H1 (cell line): Measurements from ENCODE around the gene LLPH. TPM values are rescaled to one million over a fixed set of nuclear protein-coding genes. Genes with fewer than 3 reads are reported as not detected.

Source experiments
- CTCF ChIA-PET: fragments of 300-600 bp; sonication (Branson Sonifier 250); formaldehyde crosslinking; loops from one replicate; lab custom pipeline; 2021; ENCODE audit not compliant: partially characterized antibody; lab: Charles Lee
- POLR2A ChIA-PET: fragments of 300-600 bp; sonication (Branson Sonifier 250); formaldehyde crosslinking; loops from one replicate; lab custom pipeline; 2021; ENCODE audit warnings: inconsistent platforms; ENCODE audit not compliant: partially characterized antibody; lab: Charles Lee
- DNase-seq, 2 experiments: peaks; one replicate each; pipeline versions ENCODE4 v3.0.0 to v3.0.0-alpha.2; 2010 to 2022; ENCODE audit warnings: low spot score in 2 of 2, low read depth in 1 of 2, mixed read lengths in 1 of 2
- FAIRE-seq: peaks from 2 replicates; lab custom pipeline; 2011; peaks lifted over from hg19 to GRCh38; lab: Jason Lieb, UNC
- H2AFZ ChIP-seq: 2 replicates; pipeline ENCODE4 v1.8.1; 2012; ENCODE audit warnings: low read length, inconsistent platforms
- H2AK5ac ChIP-seq: 2 replicates; pipeline ENCODE4 v1.6.1; 2013; ENCODE audit warnings: low read depth, low read length
- H2BK120ac ChIP-seq: replicated peaks from 2 replicates; pipeline ENCODE3; 2013; ENCODE audit warnings: low read depth, low read length, inconsistent platforms
- H2BK12ac ChIP-seq: 2 replicates; pipeline ENCODE4 v1.6.1; 2013; ENCODE audit warnings: low read depth, low read length
- H2BK15ac ChIP-seq: 2 replicates; pipeline ENCODE4 v1.6.1; 2013; ENCODE audit warnings: low read length
- H2BK20ac ChIP-seq: 2 replicates; pipeline ENCODE4 v1.6.1; 2013; ENCODE audit warnings: low read length
- H2BK5ac ChIP-seq: 2 replicates; pipeline ENCODE4 v1.6.1; 2013; ENCODE audit warnings: low read depth, low read length
- H3K14ac ChIP-seq: 2 replicates; pipeline ENCODE4 v1.6.1; 2013; ENCODE audit warnings: inconsistent platforms; ENCODE audit not compliant: insufficient read length
- H3K18ac ChIP-seq: 2 replicates; pipeline ENCODE4 v1.6.1; 2013; ENCODE audit warnings: low read length; ENCODE audit errors: extremely low read depth
- H3K23ac ChIP-seq: 2 replicates; pipeline ENCODE4 v1.6.1; 2013; ENCODE audit warnings: inconsistent platforms; ENCODE audit not compliant: insufficient read length
- H3K23me2 ChIP-seq: 2 replicates; pipeline ENCODE4 v1.6.1; 2013; ENCODE audit warnings: low read depth, low read length
- H3K27ac ChIP-seq: 2 replicates; pipeline ENCODE4 v1.6.1; 2011; ENCODE audit warnings: low read depth, low read length, inconsistent platforms
- H3K27me3 ChIP-seq, 4 experiments: replicated peaks in 1 of 4; 1 replicate in 1 of 4; 2 replicates in 3 of 4; pipeline versions ENCODE4 v1.6.1 to v1.8.1; 2011 to 2013; ENCODE audit warnings: low read length in 3 of 4, mild to moderate bottlenecking in 3 of 4, inconsistent platforms in 2 of 4, mixed read lengths in 2 of 4, moderate library complexity in 1 of 4; ENCODE audit not compliant: control insufficient read depth in 3 of 4, insufficient read depth in 3 of 4; ENCODE audit errors: extremely low read depth in 1 of 4
- H3K36me3 ChIP-seq, 4 experiments: 2 replicates each; pipeline versions ENCODE4 v1.6.1 to v1.8.1; 2011 to 2013; ENCODE audit warnings: mild to moderate bottlenecking in 4 of 4, low read length in 3 of 4, moderate library complexity in 2 of 4, control low read depth in 1 of 4, inconsistent platforms in 1 of 4; ENCODE audit not compliant: insufficient read depth in 4 of 4, control insufficient read depth in 2 of 4
- H3K4ac ChIP-seq: replicated peaks from 2 replicates; pipeline ENCODE3; 2013; ENCODE audit warnings: low read length, low read depth, mixed read lengths, inconsistent platforms; ENCODE audit not compliant: insufficient read length
- H3K4me1 ChIP-seq, 4 experiments: replicated peaks in 1 of 4; 1 replicate in 1 of 4; 2 replicates in 3 of 4; pipeline versions ENCODE4 v1.6.1 to v1.8.1; 2011 to 2013; ENCODE audit warnings: low read length in 3 of 4, inconsistent platforms in 2 of 4, mixed read lengths in 1 of 4; ENCODE audit not compliant: insufficient read depth in 4 of 4, control insufficient read depth in 3 of 4
- H3K4me2 ChIP-seq, 2 experiments: 2 replicates each; pipeline versions ENCODE4 v1.6.1 to v1.8.1; 2011 to 2013; ENCODE audit warnings: low read depth in 2 of 2, low read length in 2 of 2, control low read depth in 1 of 2, inconsistent platforms in 1 of 2, mild to moderate bottlenecking in 1 of 2; ENCODE audit not compliant: insufficient read depth in 1 of 2
- H3K4me3 ChIP-seq, 4 experiments: fragments of 200-600, 300-600 bp in 1 of 4; sonication (generic), shearing (Covaris generic), sonication (Bioruptor Twin) in 1 of 4; 2 replicates each; pipeline versions ENCODE4 v1.5.1 to v1.8.1; 2011 to 2016; ENCODE audit warnings: low read length in 4 of 4, low read depth in 3 of 4, control low read depth in 2 of 4, inconsistent platforms in 2 of 4, mild to moderate bottlenecking in 2 of 4, mixed read lengths in 1 of 4, moderate library complexity in 1 of 4; ENCODE audit not compliant: insufficient read depth in 2 of 4; ENCODE audit errors: extremely low read depth in 1 of 4
- H3K56ac ChIP-seq: replicated peaks from 2 replicates; pipeline ENCODE3; 2013; ENCODE audit warnings: low read depth, mild to moderate bottlenecking, mixed read lengths, low read length, inconsistent platforms; ENCODE audit not compliant: insufficient read length
- H3K79me1 ChIP-seq: 2 replicates; pipeline ENCODE4 v1.6.1; 2013; ENCODE audit warnings: low read depth, low read length, control low read depth
- H3K79me2 ChIP-seq, 2 experiments: 2 replicates each; pipeline versions ENCODE4 v1.6.1 to v1.8.1; 2012 to 2013; ENCODE audit warnings: low read length in 2 of 2, mild to moderate bottlenecking in 2 of 2, inconsistent platforms in 1 of 2; ENCODE audit not compliant: insufficient read depth in 2 of 2, control insufficient read depth in 1 of 2
- H3K9ac ChIP-seq, 4 experiments: replicated peaks in 1 of 4; 1 replicate in 1 of 4; 2 replicates in 3 of 4; pipeline versions ENCODE4 v1.6.1 to v1.8.1; 2011 to 2013; ENCODE audit warnings: low read depth in 3 of 4, low read length in 3 of 4, control low read depth in 2 of 4, mild to moderate bottlenecking in 2 of 4, moderate library complexity in 2 of 4, inconsistent platforms in 1 of 4; ENCODE audit errors: extremely low read depth in 1 of 4
- H3K9me3 ChIP-seq, 2 experiments: 2 replicates each; pipeline versions ENCODE4 v1.6.1 to v1.8.1; 2012 to 2013; ENCODE audit warnings: mild to moderate bottlenecking in 2 of 2, moderate library complexity in 2 of 2, control low read depth in 1 of 2, inconsistent platforms in 1 of 2, low read depth in 1 of 2, low read length in 1 of 2, mixed read lengths in 1 of 2; ENCODE audit not compliant: insufficient read depth in 2 of 2
- H4K20me1 ChIP-seq, 2 experiments: replicated peaks in 1 of 2; 2 replicates each; pipeline versions ENCODE3 to v1.8.1; 2011 to 2013; ENCODE audit warnings: inconsistent platforms in 2 of 2, low read length in 2 of 2, mild to moderate bottlenecking in 1 of 2; ENCODE audit not compliant: insufficient read depth in 2 of 2, control insufficient read depth in 1 of 2
- H4K5ac ChIP-seq: 2 replicates; pipeline ENCODE4 v1.6.1; 2013; ENCODE audit warnings: low read length, low read depth, mixed read lengths, inconsistent platforms; ENCODE audit not compliant: insufficient read length
- H4K8ac ChIP-seq: 2 replicates; pipeline ENCODE4 v1.8.0; 2013; ENCODE audit warnings: mild to moderate bottlenecking, moderate library complexity, low read length, inconsistent platforms; ENCODE audit not compliant: insufficient read depth; ENCODE audit errors: extremely low read depth
- H4K91ac ChIP-seq: replicated peaks from 2 replicates; pipeline ENCODE3; 2013; ENCODE audit warnings: low read length, mixed read lengths, inconsistent platforms; ENCODE audit not compliant: insufficient read length
- ATF3 ChIP-seq: IDR thresholded peaks from 2 replicates; pipeline ENCODE4 v1.6.1; 2011; ENCODE audit warnings: low read depth, mild to moderate bottlenecking, low read length; ENCODE audit not compliant: insufficient read depth
- CEBPB ChIP-seq: IDR thresholded peaks from 2 replicates; pipeline ENCODE4 v1.6.1; 2012; ENCODE audit warnings: low read depth, low read length
- CREB1 ChIP-seq: IDR thresholded peaks from 2 replicates; pipeline ENCODE4 v1.6.1; 2012; ENCODE audit warnings: inconsistent platforms
- RBBP5 ChIP-seq: IDR thresholded peaks from 2 replicates; pipeline ENCODE4 v1.7.1; 2012; ENCODE audit warnings: low read depth, mild to moderate bottlenecking, inconsistent platforms, low read length, moderate library complexity, borderline replicate concordance
- SP2 ChIP-seq: IDR thresholded peaks from 2 replicates; pipeline ENCODE4 v1.6.1; 2012; ENCODE audit warnings: mild to moderate bottlenecking, low read length, inconsistent platforms
- TCF12 ChIP-seq: IDR thresholded peaks from 2 replicates; pipeline ENCODE4 v1.6.1; 2011; ENCODE audit warnings: low read depth, mild to moderate bottlenecking, low read length
- WGBS, 2 experiments: shearing (Covaris generic) in 1 of 2; methylation state at CpG; one replicate each; pipeline versions ENCODE4 v1.1.6 to v1.1.7; 2013 to 2015; ENCODE audit warnings: low lambda C conversion rate in 2 of 2, mixed read lengths in 2 of 2, inconsistent platforms in 1 of 2, low coverage in 1 of 2, missing lambda C conversion rate in 1 of 2; ENCODE audit not compliant: insufficient replicate concordance in 2 of 2, insufficient coverage in 1 of 2, insufficient read length in 1 of 2; ENCODE audit errors: extremely low coverage in 1 of 2, missing lambda C conversion rate in 1 of 2; 5-methylcytosine and 5-hydroxymethylcytosine counted together
- polyA plus RNA-seq, 7 experiments: library from polyadenylated mRNA; depleted of rRNA in 3 of 7; stranded (reverse) in 5 of 7; unstranded in 2 of 7; fragments of >200 nt in 5 of 7; fragments of 200-250 nt in 2 of 7; gene quantifications; 1 replicate in 5 of 7; 2 replicates in 1 of 7; 4 replicates in 1 of 7; pipeline versions ENCODE4 v1.2.1 to v1.2.3, GENCODE V29; 2011 to 2013; ENCODE audit warnings: missing spikeins in 2 of 7, mixed read lengths in 2 of 7
- total RNA-seq: library from RNA; stranded (reverse); fragmentation: NEBNext Ultra II Directional; extraction: Animal tissue kit (Norgen Biotek cat#: 25700); gene quantifications from 2 replicates; pipeline ENCODE4 v1.2.1, GENCODE V29; 2021

The LLPH gene
- total and polyA plus RNA-seq, 2 of the 8 experiments (the other 6 are each of a cell fraction or from before 2014, with no cell fraction given) = 2.3 to 31.3 TPM

GRCh38 chr12:66165141-66165540 lies 34.6 kb upstream of the LLPH start:
- H3K9me3 ChIP-seq = peaks cover 0 to 5% of the 10 kb centered on the region in 2 experiments; a peak in 2 of 4 replicates
- no peak overlapping the region for H4K8ac ChIP-seq
- H4K5ac ChIP-seq = no peak overlapping the region
- H4K20me1 ChIP-seq = no peaks in the 10 kb centered on the region
- no peak overlapping the region for H4K91ac ChIP-seq
- H3K23ac ChIP-seq = no peak overlapping the region
- no peak overlapping the region for H2BK5ac ChIP-seq
- no peak for DNase-seq
- H2BK15ac ChIP-seq = no peak overlapping the region
- ChIA-PET POLR2A (no interaction called here), CTCF (interaction anchor here (0.8 kb wide), 1 partner anchor 14 kb away, joined by 3 read pairs; no protein-coding TSS in a partner anchor)
- H3K79me1 ChIP-seq = no peaks in the 10 kb centered on the region
- no peak overlapping the region for H2BK120ac ChIP-seq
- H3K56ac ChIP-seq = no peak overlapping the region
- no peak for FAIRE-seq
- H2AFZ ChIP-seq = no peak overlapping the region
- no peaks in the 10 kb centered on the region; a peak in 1 of 7 replicates for H3K4me1 ChIP-seq
- no peak overlapping the region for H3K18ac ChIP-seq
- H3K4ac ChIP-seq = no peak overlapping the region
- H3K79me2 ChIP-seq = peaks cover 0 to 5% of the 10 kb centered on the region in 2 experiments; a peak in 2 of 4 replicates
- no peak overlapping the region for H3K9ac ChIP-seq
- no peak overlapping the region for H2BK20ac ChIP-seq
- H3K27me3 ChIP-seq = no peaks in the 10 kb centered on the region
- peaks cover 0 to 3% (median 0%) of the 10 kb centered on the region in 4 experiments; a peak in 1 of 8 replicates for H3K36me3 ChIP-seq
- H3K23me2 ChIP-seq = peaks cover 6% of the 10 kb centered on the region
- H3K4me2 ChIP-seq = no peak overlapping the region
- no peak overlapping the region for H2AK5ac ChIP-seq
- WGBS, 2 experiments = 96% methylated on average over 2 of the region's 2 CpGs; no CpG with 5 or more reads in 1 of the 2 experiments
- no peak overlapping the region for H3K4me3 ChIP-seq
- H2BK12ac ChIP-seq = no peak overlapping the region
- H3K27ac ChIP-seq = no peak overlapping the region
- no peak overlapping the region for H3K14ac ChIP-seq
- TF ChIP-seq TCF12 (no peak), RBBP5 (no peak), CEBPB (no peak), ATF3 (no peak), SP2 (no peak), CREB1 (no peak)
